GM12892 (cell line): ENCODE results near the gene GAB2.

Source experiments
- POLR2A ChIP-seq: IDR thresholded peaks from 2 replicates; pipeline ENCODE4 v1.6.1; 2011; ENCODE audit warnings: low read depth, low read length, control low read depth
- POLR2AphosphoS5 ChIP-seq: IDR thresholded peaks from 2 replicates; pipeline ENCODE4 v1.6.1; 2011; ENCODE audit warnings: low read depth, low read length, control low read depth

DNA sequence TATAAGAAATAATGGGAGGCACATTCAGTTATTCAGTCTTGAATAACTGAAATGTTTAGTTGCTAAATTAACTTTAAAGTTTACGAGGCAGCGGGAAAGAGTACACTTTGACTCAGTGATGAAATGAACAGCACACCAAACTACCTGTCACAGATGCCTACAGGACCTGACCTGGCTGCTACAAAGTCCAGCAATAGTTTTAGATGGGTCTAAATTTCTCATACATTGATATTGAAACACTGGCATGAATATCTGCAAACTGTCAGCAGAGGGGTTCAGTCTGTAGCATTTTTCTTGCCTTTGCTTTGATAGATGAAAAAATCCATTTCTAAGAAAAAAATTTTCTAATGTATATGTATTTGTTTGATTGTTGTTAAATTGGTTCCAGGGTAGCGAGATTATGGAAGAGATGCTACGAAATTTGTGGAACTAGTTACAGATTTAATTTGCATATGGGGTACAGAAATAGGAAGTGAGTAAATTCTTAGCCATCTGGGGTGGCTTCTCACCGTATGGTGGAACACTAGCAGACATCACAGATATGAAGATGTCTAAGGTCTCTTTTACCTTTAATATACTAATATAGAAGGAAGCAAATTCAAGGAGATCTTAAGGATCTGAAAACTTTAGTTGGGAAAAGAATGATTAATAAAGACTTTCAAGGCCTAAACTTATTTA is 20.8 kb upstream of the GAB2 start:
- TF ChIP-seq POLR2A (no peak), POLR2AphosphoS5 (no peak)
